GM08714 (cell line): Measurements from ENCODE around the gene SUGCT.

ENCODE experiments used
- H3K4me3 ChIP-seq: fragments of 200-500 bp; sonication (Bioruptor generic); 2 replicates; pipeline ENCODE4 v1.5.1; 2014; ENCODE audit warnings: mild to moderate bottlenecking, low read length, inconsistent platforms
- ZNF274 ChIP-seq: IDR thresholded peaks from 2 replicates; pipeline ENCODE4 v1.6.1; 2012; ENCODE audit warnings: mild to moderate bottlenecking, low read depth, low read length

The SUGCT gene

GRCh38 chr7:40300146-40300670 is 165.4 kb downstream of the SUGCT start:
- no peak overlapping the region for H3K4me3 ChIP-seq
- TF ChIP-seq ZNF274 = no peak

GRCh38 chr7:40301486-40302068 is 166.8 kb downstream of the SUGCT start:
- no peak overlapping the region for H3K4me3 ChIP-seq
- TF ChIP-seq ZNF274 = no peak

GRCh38 chr7:40303996-40304395 is 169.2 kb downstream of the SUGCT start:
- no peak overlapping the region for H3K4me3 ChIP-seq
- no peak for TF ChIP-seq ZNF274

GRCh38 chr7:40305229-40305628 is 170.4 kb downstream of the SUGCT start:
- no peak for TF ChIP-seq ZNF274
- no peak overlapping the region for H3K4me3 ChIP-seq

- TF ChIP-seq ZNF274 = no peak
- H3K4me3 ChIP-seq = no peak overlapping the region
These were observed 171.2 kb downstream of the SUGCT start for GRCh38 chr7:40306025-40306424.

GRCh38 chr7:40306596-40306995 is 171.8 kb downstream of the SUGCT start:
- H3K4me3 ChIP-seq = no peak overlapping the region
- TF ChIP-seq ZNF274 = no peak

GRCh38 chr7:40310258-40310657 is 175.5 kb downstream of the SUGCT start:
- no peak for TF ChIP-seq ZNF274
- H3K4me3 ChIP-seq = no peak overlapping the region

- no peak overlapping the region for H3K4me3 ChIP-seq
- TF ChIP-seq ZNF274 = no peak
These were observed 176.5 kb downstream of the SUGCT start for GRCh38 chr7:40311307-40311706.

- TF ChIP-seq ZNF274 = no peak
- no peak overlapping the region for H3K4me3 ChIP-seq
These were observed 180.5 kb downstream of the SUGCT start for GRCh38 chr7:40315277-40315676.

GRCh38 chr7:40316176-40316575 is 181.4 kb downstream of the SUGCT start:
- TF ChIP-seq ZNF274 = no peak
- no peak overlapping the region for H3K4me3 ChIP-seq

- no peak for TF ChIP-seq ZNF274
- H3K4me3 ChIP-seq = no peak overlapping the region
These were observed 190.1 kb downstream of the SUGCT start for GRCh38 chr7:40324914-40325313.

GRCh38 chr7:40327113-40327512 is 192.3 kb downstream of the SUGCT start:
- TF ChIP-seq ZNF274 = no peak
- no peak overlapping the region for H3K4me3 ChIP-seq

- no peak overlapping the region for H3K4me3 ChIP-seq
- TF ChIP-seq ZNF274 = no peak
These were observed 193.1 kb downstream of the SUGCT start for GRCh38 chr7:40327873-40328272.

- H3K4me3 ChIP-seq = no peak overlapping the region
- TF ChIP-seq ZNF274 = no peak
These were observed 194.9 kb downstream of the SUGCT start for GRCh38 chr7:40329601-40330153.

- TF ChIP-seq ZNF274 = no peak
- no peak overlapping the region for H3K4me3 ChIP-seq
These were observed 195.6 kb downstream of the SUGCT start for GRCh38 chr7:40330408-40330807.

GRCh38 chr7:40331915-40332314 is 197.1 kb downstream of the SUGCT start:
- TF ChIP-seq ZNF274 = no peak
- no peak overlapping the region for H3K4me3 ChIP-seq
